HG03520 (cell line): ENCODE results near the gene ANKRD55.
A peak's percentile ranks its signal among the peaks of the same experiment; 100 is the strongest.
"Not testable (repeated sequence)": the region's sequence is repeated elsewhere in the genome, so short reads cannot be mapped to it uniquely, and the experiment has no call there.

Experiments used
- ATAC-seq: cut with Tn5 transposase; IDR thresholded peaks from one replicate; pipeline ENCODE4 v1.9.1; 2021; ENCODE audit warnings: mild to moderate bottlenecking, moderate library complexity; ENCODE audit not compliant: unreplicated experiment

The ANKRD55 gene

GRCh38 chr5:56233230-56233629 is at the start of gene ANKRD55:
ANKRD55 (minus strand) TSS chr5:56233330; CDS start chr5:56232913, 417 bp downstream.
- no peak for ATAC-seq

- ATAC-seq, result no peak
These were observed 49.1 kb upstream of the ANKRD55 start for GRCh38 chr5:56282216-56282615.

GRCh38 chr5:56281489-56282165 is 48.5 kb upstream of the ANKRD55 start:
- ATAC-seq, result no peak

DNA sequence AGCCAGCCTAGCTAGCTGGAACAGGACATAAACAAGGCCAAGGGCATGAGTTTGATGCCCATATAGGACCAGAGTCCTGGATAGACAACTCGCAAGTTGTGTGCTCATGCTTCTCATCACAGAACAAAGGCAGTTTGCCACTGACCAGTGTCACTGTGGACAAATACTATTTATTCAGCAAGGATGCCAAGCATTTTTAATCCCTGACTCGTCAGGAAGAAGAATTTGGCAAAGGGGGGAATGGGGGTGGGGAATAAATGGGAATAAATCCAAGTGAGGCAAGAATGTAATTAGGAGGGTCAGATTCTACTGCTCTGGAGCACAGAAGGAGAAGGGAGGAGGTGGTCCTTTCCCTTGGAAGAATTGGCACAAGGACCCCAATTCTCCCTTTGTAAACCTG is 46.8 kb upstream of the ANKRD55 start:
- no peak for ATAC-seq

DNA sequence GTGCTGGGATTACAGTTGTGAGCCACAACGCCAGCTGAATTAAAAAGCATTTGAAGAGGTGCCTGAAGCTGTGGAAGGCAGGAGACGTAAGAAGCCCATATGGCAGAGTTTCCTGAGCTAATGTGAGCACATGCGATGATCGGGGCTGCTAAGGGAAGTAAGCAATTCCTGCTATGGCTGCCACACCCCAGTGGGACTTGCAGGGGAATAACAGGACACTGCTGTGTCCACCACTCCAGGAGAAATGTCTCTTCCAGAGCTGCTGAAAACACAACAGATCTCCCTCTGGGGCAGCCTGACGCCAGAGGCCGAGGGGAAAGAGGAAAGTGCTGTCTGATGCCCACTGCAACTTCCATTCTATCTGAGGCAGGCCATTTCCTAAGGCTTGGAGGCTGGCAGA is 46.2 kb upstream of the ANKRD55 start:
- ATAC-seq, result no peak

- no peak for ATAC-seq
These were observed 45.2 kb upstream of the ANKRD55 start for GRCh38 chr5:56278335-56278753.

DNA sequence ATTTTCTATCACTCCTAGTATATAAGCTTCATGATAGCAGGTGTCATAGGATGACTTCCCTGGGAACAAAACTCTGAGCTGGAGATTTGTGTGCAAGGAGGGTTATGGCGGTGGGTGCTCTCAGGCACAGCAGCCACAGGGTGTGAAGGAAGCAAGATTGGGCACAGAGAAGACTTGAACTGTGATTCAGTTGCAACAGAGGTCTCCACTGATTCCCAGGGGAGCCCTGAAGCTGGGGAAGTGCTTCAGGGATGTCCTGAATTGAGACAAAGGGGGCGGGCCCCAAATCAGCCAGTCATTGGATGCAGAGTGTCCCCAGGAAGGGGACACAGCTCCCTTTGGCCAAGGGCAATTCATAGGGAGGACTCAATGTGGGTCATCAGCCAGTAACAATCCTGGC is 44.4 kb upstream of the ANKRD55 start:
- ATAC-seq, result no peak

GRCh38 chr5:56273376-56273955 is 40.3 kb upstream of the ANKRD55 start:
- ATAC-seq, result no peak

- ATAC-seq, result no peak
These were observed 39.6 kb upstream of the ANKRD55 start for GRCh38 chr5:56272765-56273164.

DNA sequence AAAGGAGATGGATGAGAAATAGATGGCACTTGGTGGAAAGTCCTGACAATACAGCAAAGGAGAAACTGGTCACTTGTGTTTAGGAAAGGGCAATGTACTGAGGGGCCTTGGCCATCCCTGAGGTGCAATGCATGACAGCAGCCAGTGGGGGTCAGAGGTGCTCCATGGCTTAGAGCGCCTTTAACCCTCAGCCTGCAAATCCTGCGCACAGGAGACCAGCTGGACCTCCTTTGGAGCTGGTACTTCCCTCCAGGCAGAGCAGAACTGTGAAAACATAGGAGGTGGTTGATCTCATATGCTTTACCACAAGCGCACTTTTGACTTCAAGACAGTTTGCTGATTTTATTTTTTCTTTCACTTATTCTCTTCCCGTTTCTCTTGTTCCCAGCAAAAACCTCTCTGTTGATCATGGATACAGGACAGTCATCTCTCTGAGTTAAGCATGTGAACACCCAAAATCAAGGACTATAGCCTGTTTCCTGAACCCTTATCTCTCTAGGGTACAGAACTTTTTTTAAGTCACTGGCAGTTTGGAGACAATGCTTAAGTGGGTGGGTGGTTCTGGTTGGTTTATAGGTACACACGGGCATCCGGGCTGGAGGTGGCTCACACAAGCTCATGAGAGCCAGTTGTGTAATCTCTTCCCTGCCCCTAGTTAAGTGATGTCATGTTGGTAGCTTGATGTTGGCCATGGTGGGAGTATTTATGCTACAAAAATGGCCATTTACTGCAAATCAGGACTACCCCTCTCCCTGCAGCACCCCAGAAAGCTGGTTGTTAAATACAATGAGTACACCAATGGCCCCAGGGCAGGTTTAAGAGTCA is 37.6 kb upstream of the ANKRD55 start:
- no peak for ATAC-seq

- ATAC-seq, result no peak
These were observed 36.9 kb upstream of the ANKRD55 start for GRCh38 chr5:56270058-56270457.

DNA sequence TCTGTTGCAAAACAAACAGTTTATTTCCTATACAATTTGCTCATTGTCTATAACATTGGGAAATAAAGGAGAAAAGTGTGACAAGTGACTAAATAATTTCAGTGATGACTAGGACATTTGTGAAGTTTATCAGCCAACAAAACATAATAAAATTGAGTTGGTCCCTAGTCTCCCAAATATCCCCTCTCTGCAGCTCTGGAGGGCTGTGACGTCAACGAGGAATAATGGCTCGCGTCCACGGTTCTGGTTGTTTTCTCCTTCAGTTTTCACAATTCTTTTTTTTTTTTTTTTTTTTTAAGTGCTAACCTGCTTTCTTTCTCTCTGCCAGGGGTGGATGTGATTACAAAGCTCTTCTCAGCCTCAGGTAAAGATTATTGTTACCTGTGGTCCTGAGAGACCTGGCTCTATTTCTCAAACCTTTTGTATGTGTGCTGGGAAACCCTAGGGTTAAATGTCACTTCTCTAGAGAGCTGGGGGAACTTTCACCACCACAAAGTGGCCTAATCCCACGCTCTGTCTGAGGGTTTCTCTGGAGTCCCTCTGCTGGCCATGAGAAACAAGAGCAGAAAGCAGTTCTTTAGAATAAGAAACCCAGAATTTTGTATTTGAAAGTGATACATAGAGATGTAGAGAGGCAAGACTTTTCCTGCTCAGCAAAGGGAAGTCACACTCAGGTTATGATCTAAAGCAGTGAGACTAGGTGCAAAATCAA is 36.2 kb upstream of the ANKRD55 start:
- ATAC-seq, result peak; percentile 53

DNA sequence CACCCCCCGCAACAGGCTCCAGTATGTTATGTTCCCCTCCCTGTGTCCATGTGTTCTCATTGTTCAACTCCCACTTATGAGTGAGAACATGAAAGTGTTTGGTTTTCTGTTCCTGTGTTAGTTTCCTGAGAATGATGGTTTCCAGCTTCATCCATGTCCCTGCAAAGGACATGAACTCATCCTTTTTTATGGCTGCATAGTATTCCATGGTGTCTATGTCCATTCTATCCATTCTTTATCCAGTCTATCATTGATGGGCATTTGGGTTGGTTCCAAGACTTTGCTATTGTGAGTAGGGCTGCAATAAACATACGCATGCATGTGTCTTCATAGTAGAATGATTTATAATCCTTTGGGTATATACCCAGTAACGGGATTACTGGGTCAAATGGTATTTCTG is 35.6 kb upstream of the ANKRD55 start:
- ATAC-seq, result not testable (repeated sequence)

DNA sequence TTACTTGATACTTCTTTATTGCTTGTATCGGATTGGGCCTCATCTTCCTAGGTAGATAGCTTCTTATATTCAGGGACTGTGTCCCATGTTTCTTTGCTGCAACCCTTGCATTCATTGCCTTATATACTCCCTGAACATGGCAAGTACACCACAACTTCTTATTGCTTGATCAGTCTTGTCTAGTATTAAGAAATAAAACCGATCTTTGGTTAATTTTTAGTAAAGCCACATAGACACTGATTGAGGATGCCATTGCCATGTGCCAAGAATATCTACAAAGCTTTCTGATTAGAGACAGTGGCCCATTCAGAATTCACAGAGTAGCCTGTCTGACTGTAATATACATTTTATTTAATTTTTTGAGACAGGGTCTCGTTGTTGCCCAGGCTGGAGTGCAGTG is 34.7 kb upstream of the ANKRD55 start:
- no peak for ATAC-seq

DNA sequence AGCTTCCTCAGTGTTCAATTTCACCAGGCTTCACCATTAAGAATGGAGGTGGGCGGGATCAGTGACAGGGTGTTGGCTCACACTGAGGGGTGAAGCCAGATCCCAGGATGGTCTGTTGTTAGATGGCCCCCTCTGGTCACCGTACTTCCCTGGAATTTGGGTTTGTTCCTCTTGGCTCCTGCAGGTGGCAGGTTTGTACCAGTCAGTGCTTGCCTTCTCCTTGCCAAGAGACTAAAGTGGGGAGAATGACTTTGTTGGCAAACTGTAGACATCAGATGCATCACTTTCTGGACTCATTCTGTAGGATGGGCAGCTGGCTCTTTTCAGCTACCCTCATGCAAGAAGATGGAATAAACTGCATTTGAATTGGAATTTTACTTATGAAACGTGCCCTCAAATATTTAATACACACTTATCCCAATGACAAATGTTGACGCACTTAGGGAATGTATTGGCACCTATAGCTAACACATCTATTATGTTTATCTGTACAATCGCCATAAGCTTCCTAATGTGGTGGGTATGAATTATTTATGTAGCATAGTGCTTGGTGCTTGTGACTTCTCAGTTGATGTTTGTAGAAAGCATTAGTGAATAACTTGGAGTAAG is 31.4 kb upstream of the ANKRD55 start:
- ATAC-seq, result no peak

GRCh38 chr5:56262279-56262678 is 29.1 kb upstream of the ANKRD55 start:
- ATAC-seq, result no peak

GRCh38 chr5:56259002-56259511 is 25.9 kb upstream of the ANKRD55 start:
- no peak for ATAC-seq

- not testable (repeated sequence) for ATAC-seq
These were observed 24.8 kb upstream of the ANKRD55 start for GRCh38 chr5:56257763-56258529.

DNA sequence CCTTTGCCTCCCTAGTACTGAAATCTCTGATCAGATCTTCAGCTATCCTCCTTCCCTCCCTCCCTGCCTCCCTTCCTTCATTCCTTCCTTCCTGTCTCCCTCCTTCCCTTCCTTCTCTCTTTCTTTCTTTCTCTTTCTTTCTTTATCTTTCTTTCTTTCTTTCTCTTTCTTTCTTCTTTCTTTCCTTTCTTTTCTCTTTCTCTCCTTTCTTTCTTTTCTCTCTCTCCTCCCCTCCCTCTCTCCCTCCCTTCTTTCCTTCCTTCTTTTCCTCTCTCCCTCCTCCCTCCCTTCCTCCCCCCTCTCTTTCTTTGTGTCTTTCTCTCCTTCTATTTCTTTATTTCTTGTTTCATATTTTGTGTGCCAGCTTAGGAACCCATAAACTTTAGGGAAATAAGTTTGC is 23.9 kb upstream of the ANKRD55 start:
- ATAC-seq, result no peak

DNA sequence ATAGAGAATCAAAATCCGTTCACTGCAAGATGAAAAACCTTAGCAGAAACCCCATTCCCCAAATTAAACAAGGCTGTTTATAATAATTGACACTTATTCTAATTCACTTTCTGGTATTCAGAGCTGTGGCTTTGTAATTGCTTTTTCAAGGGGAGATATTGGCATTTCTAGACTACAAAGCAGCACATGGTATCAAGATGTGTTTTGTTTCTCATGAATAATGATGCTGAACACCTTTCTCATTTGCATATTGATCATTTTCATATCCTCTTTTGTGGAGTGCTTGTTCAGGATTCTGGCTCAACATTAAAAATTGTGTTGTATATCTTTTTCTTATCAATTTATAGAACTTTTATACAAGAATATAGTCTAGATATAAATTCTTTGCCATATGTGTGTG is 22.4 kb upstream of the ANKRD55 start:
- ATAC-seq, result no peak
